Renal cortical epithelial cell (primary cell): ENCODE data around the gene ANXA4. TPM values are rescaled to one million over a fixed set of nuclear protein-coding genes. Genes with fewer than 3 reads are reported as not detected.
"Not testable (repeated sequence)": the region's sequence is repeated elsewhere in the genome, so short reads cannot be mapped to it uniquely, and the experiment has no call there.

ENCODE experiments used
- DNase-seq: peaks from one replicate; pipeline ENCODE4 v3.0.0-alpha.2; 2011; ENCODE audit warnings: low read depth
- total RNA-seq: library from RNA; depleted of rRNA; stranded (reverse); fragments of >200 nt; gene quantifications from 2 replicates; pipeline ENCODE4 v1.2.3, GENCODE V29; 2014

Gene ANXA4
- total RNA-seq, 1 donor from 2014 or later = 424 TPM

DNA sequence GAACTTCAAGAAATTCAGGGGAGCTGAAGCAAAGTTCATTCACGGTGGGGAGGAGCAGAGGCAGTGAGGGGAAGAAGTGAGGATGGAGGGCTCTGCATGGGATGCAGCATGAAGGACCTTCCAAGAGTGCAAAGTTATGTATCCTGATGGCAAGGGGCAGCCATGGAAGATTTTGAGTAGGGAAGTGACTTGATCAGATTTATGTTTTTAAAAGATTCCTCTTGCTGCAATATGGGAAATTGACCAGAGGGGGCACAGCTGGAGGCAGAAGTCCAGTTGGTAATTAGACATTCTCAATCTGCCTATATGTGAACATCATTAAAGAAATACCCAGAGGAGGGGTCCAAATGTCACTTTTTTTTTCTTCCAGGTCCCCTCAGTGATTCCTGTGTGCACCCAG, 21.5 kb upstream of the ANXA4 start:
- DNase-seq = no peak

DNA sequence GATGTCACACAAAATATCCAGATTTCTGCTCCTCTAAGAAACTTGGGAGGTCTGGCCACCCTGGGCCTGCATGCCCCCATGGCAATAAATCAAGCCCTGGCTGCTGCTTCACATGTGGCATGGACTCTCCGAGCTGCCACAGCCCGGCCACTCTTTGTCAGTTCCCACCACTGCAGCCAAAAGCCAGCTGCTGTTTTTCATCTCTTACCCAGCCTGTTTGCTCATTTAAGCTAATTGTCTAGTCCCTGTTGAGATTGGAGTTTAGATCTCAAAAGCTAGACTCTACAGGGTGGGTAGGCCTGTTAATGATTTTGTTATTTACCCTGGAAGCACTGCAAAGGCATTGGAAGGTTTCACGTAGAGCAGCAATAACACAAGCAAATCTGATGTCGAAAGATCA, 20.9 kb upstream of the ANXA4 start:
- DNase-seq = no peak

DNA sequence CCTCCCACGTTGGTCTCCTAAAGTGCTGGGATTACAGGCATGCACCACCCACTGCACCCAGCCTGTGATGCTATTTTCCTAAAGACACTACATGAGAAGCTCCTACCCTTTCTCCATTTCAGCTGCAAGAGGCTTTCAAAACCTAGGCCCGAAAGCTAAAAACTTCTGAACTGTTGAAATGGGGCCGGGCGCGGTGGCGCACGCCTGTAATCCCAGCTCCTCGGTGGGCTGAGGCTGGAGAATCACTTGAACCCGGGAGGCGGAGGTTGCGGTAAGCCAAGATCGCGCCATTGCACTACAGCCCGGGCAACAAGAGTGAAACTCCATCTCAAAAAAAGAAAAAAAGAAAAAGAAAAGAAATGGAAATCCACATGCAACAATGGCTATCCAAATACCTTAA, 18.1 kb upstream of the ANXA4 start:
- no peak for DNase-seq

DNA sequence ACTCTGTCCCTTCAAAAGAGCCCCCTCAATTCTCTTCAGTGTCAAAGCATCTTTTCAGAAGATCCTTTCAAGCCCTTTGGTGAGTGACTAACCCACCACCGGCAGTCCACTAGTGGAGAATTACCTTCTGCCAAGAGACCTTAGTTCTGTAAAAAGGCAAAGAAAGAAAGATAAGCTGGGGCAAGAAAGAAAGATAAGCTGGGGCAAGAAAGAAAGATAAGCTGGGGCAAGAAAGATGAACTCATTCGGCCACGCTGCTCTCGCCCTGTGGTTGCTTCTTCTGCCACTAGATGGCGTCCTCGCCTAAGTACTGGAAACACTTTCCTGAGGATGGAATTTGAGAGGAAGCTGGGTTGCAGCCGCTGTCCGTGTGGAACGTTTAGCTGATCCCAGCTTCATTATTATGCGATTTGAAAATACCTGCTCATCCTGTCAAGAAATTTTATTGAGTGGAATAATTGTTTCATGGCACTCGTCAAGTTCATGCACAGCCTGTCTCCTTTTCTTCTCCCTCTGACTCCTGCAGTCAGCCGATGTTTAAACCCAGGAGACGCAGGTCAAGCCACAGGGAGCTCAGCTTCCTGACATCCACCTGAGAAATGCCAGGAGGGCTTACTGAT, 17.3 kb upstream of the ANXA4 start:
- peak; percentile 63 for DNase-seq

DNA sequence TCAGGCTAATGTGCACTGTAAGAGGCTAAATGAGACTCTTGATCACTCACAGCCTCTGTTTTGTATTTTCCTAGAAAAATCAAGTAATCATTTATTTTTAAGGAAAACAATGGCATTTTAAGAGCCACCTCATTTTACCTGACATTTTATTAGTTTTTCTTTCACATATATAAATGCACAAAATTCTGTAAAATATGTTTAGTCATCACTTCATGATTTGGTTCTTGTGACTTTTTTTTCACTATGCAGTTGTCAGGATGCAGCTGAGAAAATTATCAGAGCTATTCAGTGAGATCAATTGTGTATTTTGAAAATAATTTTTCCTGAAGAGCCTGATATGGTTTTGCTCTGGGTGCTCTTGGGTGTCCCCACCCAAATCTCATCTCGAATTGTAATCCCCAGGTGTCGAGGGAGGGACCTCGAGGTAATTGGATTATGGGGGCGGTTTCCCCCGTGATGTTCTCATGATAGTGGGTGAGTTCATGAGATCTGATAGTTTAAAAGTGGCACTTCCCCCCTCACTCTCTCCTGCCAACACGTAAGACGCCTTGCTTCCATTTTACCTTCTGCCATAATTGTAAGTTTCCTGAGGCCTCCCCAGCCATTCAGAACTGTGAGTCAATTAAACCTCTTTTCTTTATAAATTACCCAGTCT, 16.1 kb upstream of the ANXA4 start:
- DNase-seq = no peak

DNA sequence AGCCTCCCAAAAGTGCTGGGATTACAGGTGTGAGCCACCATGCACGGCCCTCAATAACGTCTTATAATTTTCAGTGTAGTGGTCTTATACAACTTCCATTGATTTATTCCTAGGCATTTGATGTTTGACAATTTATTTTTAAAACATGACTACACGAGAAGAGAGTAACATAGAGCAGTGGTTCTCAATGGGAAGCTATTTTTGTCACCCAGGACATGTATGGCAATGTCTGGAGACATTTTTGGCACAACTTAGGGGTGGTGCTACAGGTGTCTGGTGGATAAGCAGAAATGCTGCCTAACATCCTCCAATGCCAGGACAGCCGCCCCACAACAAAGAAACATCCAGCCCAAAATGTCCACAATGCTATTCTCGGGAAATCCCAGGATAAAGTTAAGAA, 12.7 kb upstream of the ANXA4 start:
- no peak for DNase-seq

DNA sequence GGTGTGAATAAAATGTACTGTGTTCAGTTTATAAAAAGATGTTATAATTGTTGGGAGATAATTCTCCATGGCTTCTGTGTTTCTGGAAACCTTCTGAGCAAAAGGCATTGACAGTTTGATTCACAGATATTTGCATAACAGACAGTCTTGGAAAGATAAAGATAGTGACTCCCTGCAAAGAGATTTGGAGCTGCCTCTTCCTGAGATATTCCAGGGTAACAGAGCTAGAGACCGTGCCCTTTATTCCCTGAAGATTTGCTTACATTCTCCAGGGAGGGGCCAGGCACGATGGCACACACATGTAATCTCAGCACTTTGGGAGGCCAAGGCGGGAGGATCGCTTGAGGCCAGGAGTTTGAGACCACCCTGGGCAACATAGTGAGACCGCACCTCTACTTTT, 12.2 kb upstream of the ANXA4 start:
- DNase-seq = no peak

DNA sequence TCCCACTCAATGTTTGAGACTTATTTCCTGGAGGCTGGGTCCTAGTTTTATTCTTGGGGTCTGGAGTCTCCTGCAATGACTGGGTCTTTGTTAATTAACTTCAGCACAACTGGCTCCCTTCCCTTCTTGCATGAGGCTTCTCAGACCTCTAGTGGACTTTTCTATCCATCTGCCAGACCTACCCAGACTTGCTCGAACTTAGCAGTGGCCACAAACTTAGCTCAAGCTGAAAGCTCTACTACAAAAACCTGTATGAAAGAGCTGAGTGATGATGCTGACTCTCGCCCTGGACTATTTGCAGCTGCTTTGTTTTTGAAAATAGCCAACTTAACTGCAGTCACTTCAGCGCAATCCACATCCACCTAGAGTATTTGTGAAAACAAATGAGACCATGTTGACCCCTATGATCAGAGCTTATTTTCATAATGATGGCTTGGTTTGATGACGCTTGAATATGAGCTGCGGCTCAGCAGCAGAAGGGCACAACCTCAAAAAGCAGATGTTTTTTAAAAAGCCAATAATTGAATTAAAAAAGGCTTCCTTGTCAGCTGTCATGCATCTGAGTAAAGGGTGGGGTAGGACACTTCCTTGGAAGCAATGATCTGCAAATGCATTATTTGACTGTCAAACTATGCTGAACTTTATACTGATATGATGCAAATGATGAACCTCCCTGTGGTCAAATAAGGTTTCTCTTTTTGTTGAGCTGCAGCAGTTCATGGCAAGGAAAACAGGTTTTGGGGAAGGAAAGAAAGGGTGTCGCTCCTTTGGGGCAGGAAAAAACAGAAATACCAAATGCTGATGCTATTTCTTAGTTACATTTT, 10.6 kb upstream of the ANXA4 start:
- no peak for DNase-seq

DNA sequence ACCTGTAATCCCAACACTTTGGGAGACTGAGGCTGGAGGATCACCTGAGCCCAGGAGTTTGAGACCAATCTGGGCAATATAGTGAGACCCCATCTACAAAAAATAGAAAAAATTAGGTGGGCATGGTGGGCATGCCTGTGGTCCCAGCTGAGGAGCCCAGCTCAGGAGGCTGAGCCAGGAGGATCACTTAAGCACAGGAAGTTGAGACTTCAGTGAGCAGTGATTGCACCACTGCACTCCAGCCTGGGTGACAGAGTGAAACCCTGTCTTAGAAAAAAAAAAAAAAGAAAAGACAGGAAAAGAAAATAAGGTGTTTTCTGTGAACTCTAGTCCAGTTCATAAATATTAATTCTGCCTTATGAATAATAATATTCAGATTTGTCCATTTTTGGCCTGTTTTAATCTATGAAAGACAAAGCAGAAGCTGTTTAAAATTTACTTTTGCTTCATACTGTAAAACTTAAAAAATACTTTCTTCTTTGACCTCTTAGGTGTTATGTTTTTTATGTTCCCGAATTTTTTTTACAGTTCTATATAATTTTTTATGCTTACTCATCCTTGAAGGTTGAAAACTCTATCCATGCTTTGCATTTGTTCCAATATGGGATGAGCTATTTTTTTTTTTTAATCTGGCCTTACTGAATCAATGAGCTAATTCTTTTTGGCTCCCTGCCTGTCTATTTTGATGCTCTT, 8.4 kb upstream of the ANXA4 start:
- DNase-seq = no peak

DNA sequence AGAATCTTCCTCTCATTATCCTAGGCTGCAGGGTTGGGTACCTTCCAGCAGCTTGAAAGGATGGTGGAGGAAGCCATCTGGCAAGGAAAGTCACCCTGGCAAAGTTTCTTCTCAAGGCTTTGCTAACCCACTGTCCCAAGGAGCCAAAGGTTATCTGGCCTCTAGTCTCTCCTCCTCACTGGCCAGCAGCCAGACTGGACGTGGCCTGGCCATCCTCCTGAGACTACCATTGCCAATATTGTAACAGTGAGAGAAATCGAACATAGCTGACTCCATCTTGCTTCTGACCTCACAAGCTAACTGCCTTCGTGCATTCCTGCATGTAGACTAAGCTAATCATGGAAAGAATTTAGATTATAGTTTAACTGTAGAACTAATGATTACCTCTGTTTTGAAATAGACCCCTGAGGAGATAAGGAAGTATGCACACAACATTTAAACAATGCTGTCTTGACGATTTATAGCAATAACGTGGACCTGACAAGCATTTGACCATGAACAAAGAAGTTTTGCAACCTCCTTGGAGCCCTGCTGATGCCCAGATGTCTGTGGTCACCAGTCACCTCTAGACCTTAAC, 7.8 kb upstream of the ANXA4 start:
- peak; percentile 98 for DNase-seq

DNA sequence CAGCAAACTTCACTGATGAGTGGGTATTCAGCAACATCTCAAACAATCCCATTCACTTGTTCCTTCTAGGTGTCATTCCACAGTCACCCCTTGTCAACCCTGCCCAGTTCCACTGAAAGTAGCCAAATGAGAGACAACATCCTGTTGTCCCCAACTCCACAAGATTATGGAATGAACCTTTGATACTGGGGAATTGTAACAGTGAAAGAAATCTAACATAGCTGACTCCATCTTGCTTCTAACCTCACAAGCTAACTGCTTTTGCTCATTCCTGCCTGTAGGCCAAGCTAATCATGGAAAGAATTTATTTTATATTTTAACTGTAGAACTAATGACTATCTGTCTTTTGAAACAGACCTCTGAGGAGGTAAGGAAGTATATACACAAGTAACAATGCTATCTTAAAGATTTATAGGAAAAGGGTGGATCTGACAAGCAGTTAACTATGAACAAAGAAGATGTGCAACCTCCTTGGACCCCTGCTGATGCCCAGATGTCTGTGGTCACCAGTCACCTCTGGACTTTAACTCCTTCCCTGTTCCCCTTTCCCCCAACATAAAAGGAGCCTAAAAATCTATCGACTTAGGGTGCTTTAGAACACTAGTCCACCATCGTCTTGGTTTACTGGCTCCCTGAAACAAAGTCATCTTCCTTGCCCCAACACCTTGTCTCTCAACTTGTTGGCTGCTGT, 6.9 kb upstream of the ANXA4 start:
- no peak for DNase-seq

DNA sequence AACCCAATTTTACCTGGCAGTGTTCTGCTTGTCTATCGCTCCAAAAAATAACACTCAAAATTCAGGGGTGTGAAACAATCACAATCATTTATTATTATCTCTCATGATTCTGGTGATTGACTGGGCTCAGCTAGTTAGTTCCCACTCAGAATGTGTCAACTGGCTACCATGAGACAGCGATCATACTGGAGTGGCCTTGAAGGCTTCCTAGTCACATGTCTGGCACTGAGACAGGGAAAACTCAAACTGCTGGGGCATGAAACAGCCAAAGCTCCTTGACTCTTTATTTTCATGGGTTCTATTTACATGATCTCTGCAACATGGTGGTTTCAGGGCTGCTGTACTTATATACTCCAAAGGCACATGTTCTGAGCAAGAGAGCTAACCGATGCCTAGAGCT, 6.2 kb upstream of the ANXA4 start:
- DNase-seq = peak; percentile 58

DNA sequence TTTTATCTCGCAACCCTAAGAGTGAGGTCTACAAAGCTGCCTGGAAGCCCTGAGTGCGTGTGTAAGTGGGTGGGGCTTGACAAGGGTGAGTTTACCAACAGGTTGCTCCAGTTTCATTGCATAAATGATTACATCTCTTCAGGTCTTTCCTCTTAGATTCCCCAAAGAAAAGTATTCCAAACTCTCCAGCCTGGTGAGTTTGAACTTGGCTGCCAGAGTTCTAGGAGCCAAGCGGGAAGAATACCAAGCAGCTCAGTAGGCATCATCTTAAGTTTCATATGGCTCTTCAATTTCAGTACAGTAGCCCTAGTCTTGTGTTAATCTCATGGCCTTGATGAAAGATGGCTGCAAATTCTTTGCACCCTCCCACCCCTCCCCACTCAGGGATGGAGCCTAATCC, 3.8 kb upstream of the ANXA4 start:
- DNase-seq = not testable (repeated sequence)

DNA sequence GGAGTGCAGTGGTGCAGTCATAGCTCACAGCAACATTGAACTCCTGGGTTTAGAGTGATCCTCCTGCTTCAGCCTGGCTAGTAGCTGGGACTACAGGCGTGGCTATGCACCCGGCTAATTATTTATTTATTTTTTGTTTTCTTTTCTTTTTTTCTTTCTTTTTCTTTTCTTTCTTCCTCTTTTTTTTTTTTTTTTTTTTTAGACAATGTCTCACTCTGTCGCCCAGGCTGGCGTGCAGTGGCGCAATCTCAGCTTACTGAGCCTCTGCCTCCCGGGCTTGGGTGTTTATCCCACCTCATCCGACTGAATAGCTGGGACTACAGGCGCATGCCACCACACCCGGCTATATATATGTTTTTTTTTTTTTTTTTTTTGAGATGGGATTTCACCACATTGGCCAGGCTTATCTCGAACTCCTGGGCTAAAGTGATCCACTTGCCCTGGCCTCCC, 1.4 kb upstream of the ANXA4 start:
- DNase-seq = peak; percentile 58

DNA sequence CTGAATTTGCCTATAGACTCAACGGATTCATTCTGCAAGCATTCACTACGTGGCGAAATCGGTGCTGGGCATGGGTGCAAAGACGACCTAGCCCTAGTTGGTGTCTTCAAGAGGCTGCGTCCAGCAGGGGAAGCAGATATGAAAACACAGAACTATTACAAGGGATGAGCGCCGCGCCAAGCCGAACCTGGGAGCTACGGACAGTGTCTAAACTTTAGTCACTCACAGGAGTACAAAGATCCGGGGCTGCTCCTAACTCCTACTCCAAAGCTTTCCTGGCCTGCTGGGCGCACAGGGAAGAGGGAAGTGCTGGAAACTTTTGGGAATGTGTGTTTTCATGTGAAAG, 732 bp upstream of the ANXA4 start:
- DNase-seq = peak; percentile 53

DNA sequence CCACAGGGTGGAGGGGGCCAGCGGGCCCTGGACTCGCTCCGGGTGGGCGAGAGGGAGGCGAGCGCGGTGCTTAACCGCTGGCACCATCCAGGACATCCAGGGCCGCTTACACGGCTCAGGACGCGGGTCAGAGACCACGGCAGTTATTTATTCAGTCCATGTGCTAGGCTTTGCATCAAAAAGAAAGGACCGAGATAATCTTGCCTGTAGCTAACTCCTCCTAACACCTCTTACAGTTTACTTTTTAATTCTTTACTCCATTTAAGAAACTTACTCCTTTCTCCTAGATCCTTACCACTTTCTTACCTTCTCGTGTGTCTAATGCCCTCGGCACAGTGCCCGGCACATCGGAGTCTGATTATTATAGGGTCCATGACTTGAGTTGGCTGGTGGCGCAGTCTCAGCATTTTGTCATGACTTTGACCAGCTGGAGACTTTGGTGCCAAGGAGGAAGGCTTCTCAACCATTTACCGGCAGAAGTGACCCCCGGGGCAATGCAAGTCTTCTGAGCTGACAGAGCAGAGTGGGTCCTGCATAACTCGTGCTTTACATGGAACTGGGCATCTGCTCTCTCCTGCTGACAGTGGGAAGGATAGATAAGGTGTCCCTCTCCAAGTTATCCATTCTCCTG, 503 bp downstream of the ANXA4 start:
- DNase-seq = no peak

DNA sequence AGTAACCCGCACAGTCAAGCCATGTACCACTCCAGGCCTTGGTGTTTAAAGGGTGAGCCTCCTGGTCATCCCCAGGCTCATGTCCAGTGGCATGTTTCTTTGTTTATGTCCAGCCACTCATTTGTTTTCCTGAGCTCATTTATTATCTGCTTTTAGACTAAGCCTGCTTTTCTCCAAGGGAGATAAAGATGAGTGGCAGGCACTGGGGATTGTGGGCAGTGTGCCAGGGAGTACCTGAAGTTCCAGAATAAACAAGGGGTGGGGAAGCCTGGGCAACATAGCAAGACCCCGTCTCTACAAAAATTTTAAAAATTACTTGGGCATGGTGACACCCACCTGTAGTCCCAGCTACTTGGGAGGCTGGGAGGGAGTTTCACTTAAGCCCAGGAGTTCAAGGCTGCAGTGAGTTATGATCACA, 1.9 kb downstream of the ANXA4 start:
- no peak for DNase-seq

DNA sequence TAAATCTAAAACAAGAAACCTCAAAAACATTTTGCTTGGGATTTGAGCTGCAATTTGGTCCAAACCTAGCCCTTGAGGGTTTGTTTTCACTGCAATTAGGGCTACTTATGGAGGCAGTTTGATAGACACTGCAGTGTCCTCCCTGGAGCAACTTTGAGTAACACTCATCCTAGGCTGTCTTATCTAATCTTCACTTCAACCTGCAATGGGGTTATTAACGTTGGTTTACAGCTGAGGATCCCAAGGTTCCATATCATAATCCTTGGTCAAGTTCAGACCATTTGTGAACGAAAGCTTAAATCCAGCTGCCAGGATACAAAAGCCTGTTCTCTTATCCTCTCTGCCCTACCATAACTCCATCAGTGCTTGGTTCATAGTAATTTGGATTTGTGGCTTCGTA, 2.5 kb downstream of the ANXA4 start:
- no peak for DNase-seq

DNA sequence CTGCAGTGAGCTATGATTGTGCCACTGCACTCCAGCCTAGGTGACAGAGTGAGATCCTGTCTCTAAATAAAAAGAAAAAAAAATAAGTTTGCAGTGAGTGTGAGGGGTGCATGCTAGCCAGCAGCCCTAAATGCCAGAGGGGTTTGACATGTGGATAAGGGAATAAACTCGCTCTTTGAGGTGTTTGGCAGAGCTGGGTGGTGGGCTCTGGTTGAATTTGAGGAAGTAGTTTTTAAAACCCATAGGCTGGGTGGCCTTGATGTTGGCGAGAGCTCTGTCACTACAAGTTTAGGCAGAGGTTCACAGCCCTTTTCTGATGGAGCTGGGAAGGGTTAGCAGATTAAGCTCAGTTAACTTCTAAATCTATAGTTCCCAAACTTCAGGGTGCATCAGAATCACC, 3.1 kb downstream of the ANXA4 start:
- DNase-seq = no peak

DNA sequence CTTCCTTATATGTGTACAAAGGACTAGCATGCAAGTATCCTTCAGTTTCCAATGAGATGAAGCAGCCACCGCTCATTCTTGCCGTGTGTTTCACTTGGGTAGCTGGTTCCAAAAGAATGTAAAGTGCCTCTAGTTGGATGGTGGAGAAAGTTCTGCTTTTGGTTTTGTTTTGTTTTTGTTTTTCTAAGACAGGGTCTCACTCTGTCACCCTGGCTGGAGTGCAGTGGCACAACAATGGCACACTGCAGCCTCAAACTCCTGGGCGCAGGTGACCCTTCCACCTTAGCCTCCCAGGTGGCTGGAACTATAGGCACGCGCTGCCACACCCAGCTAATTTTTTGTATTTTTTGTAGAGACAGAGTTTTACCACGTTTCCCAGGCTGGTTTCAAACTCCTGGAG, 8.3 kb downstream of the ANXA4 start:
- DNase-seq = no peak
